SK-N-SH (cell line): Measurements from ENCODE around the gene PPTC7. TPM values are rescaled to one million over a fixed set of nuclear protein-coding genes. Genes with fewer than 3 reads are reported as not detected.

ENCODE experiments used
- CTCF ChIA-PET: fragments of 300-600, 350-600 bp; formaldehyde crosslinking; extraction: SDS; loops from one replicate; lab custom pipeline; 2021; lab: Yijun Ruan, JAX
- POLR2A ChIA-PET: fragments of 350-600 bp; sonication (Branson Sonifier 250); formaldehyde crosslinking; extraction: SDS; loops from one replicate; lab custom pipeline; 2020; ENCODE audit warnings: antibody characterized with exemption, inconsistent platforms; lab: Yijun Ruan, JAX
- DNase-seq: peaks from one replicate; pipeline ENCODE4 v3.0.0; 2012
- H2AFZ ChIP-seq: fragments of 200-600 bp; sonication (generic); 2 replicates; pipeline ENCODE4 v1.8.1; 2016; ENCODE audit warnings: antibody characterized with exemption, mild to moderate bottlenecking, low read depth
- H3F3A ChIP-seq: fragments of 200-600 bp; sonication (generic); replicated peaks from 2 replicates; pipeline ENCODE3; 2016; ENCODE audit warnings: antibody characterized with exemption, mild to moderate bottlenecking; ENCODE audit not compliant: insufficient read depth
- H3K27ac ChIP-seq, 2 experiments: fragments of 200-500 bp in 1 of 2; fragments of 200-600 bp in 1 of 2; sonication (Bioruptor generic) in 1 of 2; sonication (generic), shearing (Covaris generic) in 1 of 2; 2 replicates each; pipeline versions ENCODE4 v1.5.1 to v1.6.1; 2014 to 2016; ENCODE audit warnings: low read depth in 2 of 2, inconsistent platforms in 1 of 2, low read length in 1 of 2, mild to moderate bottlenecking in 1 of 2, mixed read lengths in 1 of 2
- H3K27me3 ChIP-seq: fragments of 200-600 bp; sonication (generic), shearing (Covaris generic); 2 replicates; pipeline ENCODE4 v1.6.1; 2016; ENCODE audit warnings: mixed run types; ENCODE audit not compliant: insufficient read depth
- H3K36me3 ChIP-seq, 2 experiments: fragments of 200-500 bp in 1 of 2; fragments of 200-600 bp in 1 of 2; sonication (Bioruptor generic) in 1 of 2; sonication (generic) in 1 of 2; replicated peaks in 1 of 2; 2 replicates each; pipeline versions ENCODE3 to v1.5.1; 2014 to 2016; ENCODE audit warnings: low read length in 1 of 2, mild to moderate bottlenecking in 1 of 2; ENCODE audit not compliant: insufficient read depth in 2 of 2, control insufficient read depth in 1 of 2
- H3K4me1 ChIP-seq, 2 experiments: fragments of 200-500 bp in 1 of 2; fragments of 200-600 bp in 1 of 2; sonication (Bioruptor generic) in 1 of 2; sonication (generic), shearing (Covaris generic) in 1 of 2; 2 replicates each; pipeline versions ENCODE4 v1.5.1 to v1.6.1; 2014 to 2016; ENCODE audit warnings: low read depth in 1 of 2, low read length in 1 of 2, mixed run types in 1 of 2; ENCODE audit not compliant: insufficient read depth in 2 of 2, control insufficient read depth in 1 of 2
- H3K4me2 ChIP-seq: fragments of 200-600 bp; sonication (generic), shearing (Covaris generic); 2 replicates; pipeline ENCODE4 v1.6.1; 2017; ENCODE audit warnings: mixed run types
- H3K4me3 ChIP-seq, 2 experiments: fragments of 200-500 bp in 1 of 2; fragments of 200-600 bp in 1 of 2; sonication (Bioruptor generic) in 1 of 2; sonication (generic), shearing (Covaris generic) in 1 of 2; 2 replicates each; pipeline versions ENCODE4 v1.5.1 to v1.8.1; 2014 to 2016; ENCODE audit warnings: low read depth in 2 of 2, inconsistent platforms in 1 of 2, low read length in 1 of 2, mild to moderate bottlenecking in 1 of 2, mixed read lengths in 1 of 2, moderate library complexity in 1 of 2
- H3K79me2 ChIP-seq: fragments of 200-600 bp; sonication (generic); 2 replicates; pipeline ENCODE4 v1.8.1; 2017; ENCODE audit warnings: mild to moderate bottlenecking; ENCODE audit not compliant: insufficient read depth
- H3K9ac ChIP-seq: fragments of 200-600 bp; sonication (generic); 2 replicates; pipeline ENCODE4 v1.6.1; 2017; ENCODE audit warnings: mixed run types
- H3K9me2 ChIP-seq: fragments of 200-600 bp; sonication (generic); 2 replicates; pipeline ENCODE4 v1.6.1; 2017; ENCODE audit warnings: mixed run types
- H3K9me3 ChIP-seq: fragments of 200-600 bp; sonication (generic); 2 replicates; pipeline ENCODE4 v1.6.1; 2017; ENCODE audit warnings: mixed run types, mild to moderate bottlenecking, moderate library complexity
- H4K20me1 ChIP-seq: fragments of 200-600 bp; sonication (generic); 2 replicates; pipeline ENCODE4 v1.6.1; 2017; ENCODE audit warnings: mild to moderate bottlenecking, mixed run types; ENCODE audit not compliant: insufficient read depth
- CHD2 ChIP-seq: fragments of 150-350 bp; IDR thresholded peaks from 2 replicates; pipeline ENCODE4 v1.6.1; 2018; ENCODE audit warnings: low read length; ENCODE audit not compliant: partially characterized antibody
- ELF1 ChIP-seq: IDR thresholded peaks from 2 replicates; pipeline ENCODE4 v1.4.0; 2012
- FOXM1 ChIP-seq: IDR thresholded peaks from 2 replicates; pipeline ENCODE4 v1.4.0; 2012; ENCODE audit warnings: low read depth, mild to moderate bottlenecking
- GABPA ChIP-seq: IDR thresholded peaks from 2 replicates; pipeline ENCODE4 v1.4.0; 2012; ENCODE audit warnings: low read depth, mild to moderate bottlenecking
- JUND ChIP-seq: IDR thresholded peaks from 2 replicates; pipeline ENCODE4 v1.4.0; 2012
- MEF2A ChIP-seq: IDR thresholded peaks from 2 replicates; pipeline ENCODE4 v1.4.0; 2012; ENCODE audit warnings: low read depth, borderline replicate concordance
- MXI1 ChIP-seq: IDR thresholded peaks from 2 replicates; pipeline ENCODE4 v1.6.1; 2012; ENCODE audit warnings: mild to moderate bottlenecking, low read depth, low read length, improper control_type of control experiment
- NFIC ChIP-seq: IDR thresholded peaks from 2 replicates; pipeline ENCODE4 v1.4.0; 2012; ENCODE audit warnings: borderline replicate concordance
- PBX3 ChIP-seq: IDR thresholded peaks from 2 replicates; pipeline ENCODE4; 2012
- POLR2AphosphoS5 ChIP-seq: IDR thresholded peaks from 2 replicates; pipeline ENCODE4 v1.6.1; 2012; ENCODE audit warnings: low read depth, low read length
- RAD21 ChIP-seq: IDR thresholded peaks from 2 replicates; pipeline ENCODE4 v1.6.1; 2012; ENCODE audit warnings: mild to moderate bottlenecking, low read length
- RCOR1 ChIP-seq: fragments of 150-350 bp; IDR thresholded peaks from 2 replicates; pipeline ENCODE4 v1.6.1; 2017; ENCODE audit warnings: antibody characterized with exemption, low read length
- REST ChIP-seq: IDR thresholded peaks from 2 replicates; pipeline ENCODE4 v1.6.1; 2012; ENCODE audit warnings: mild to moderate bottlenecking, low read depth, low read length, moderate library complexity
- RXRA ChIP-seq: IDR thresholded peaks from 2 replicates; pipeline ENCODE4 v1.4.0; 2012; ENCODE audit warnings: low read depth, mild to moderate bottlenecking, borderline replicate concordance
- TCF12 ChIP-seq: IDR thresholded peaks from 2 replicates; pipeline ENCODE4 v1.4.0; 2012
- TEAD4 ChIP-seq: IDR thresholded peaks from 2 replicates; pipeline ENCODE4 v1.4.0; 2012; ENCODE audit warnings: mild to moderate bottlenecking, borderline replicate concordance; ENCODE audit not compliant: insufficient read depth
- USF1 ChIP-seq: IDR thresholded peaks from 2 replicates; pipeline ENCODE4 v1.4.0; 2012; ENCODE audit warnings: low read depth, borderline replicate concordance
- WGBS: methylation state at CpG from one replicate; pipeline ENCODE4 v1.1.6; 2017; ENCODE audit warnings: low lambda C conversion rate; 5-methylcytosine and 5-hydroxymethylcytosine counted together
- polyA plus RNA-seq, 3 experiments: library from polyadenylated mRNA; depleted of rRNA; stranded (reverse); fragments of >200 nt; gene quantifications; 2 replicates each; pipeline ENCODE4 v1.2.3, GENCODE V29; 2012

The PPTC7 gene
- polyA plus RNA-seq, 1 of the 3 experiments (the other 2 are of a cell fraction) = 9.6 TPM

- H3K9me3 ChIP-seq = no peaks in the 10 kb centered on the region
- ChIA-PET CTCF (interaction anchor here (1.2 to 1.5 kb wide), 2 partner anchors 36 to 97 kb away, joined by 4 to 5 read pairs; partner anchors contain the start of gene FAM216A), POLR2A (no interaction called here)
- peaks cover 15% of the 10 kb centered on the region for H3K79me2 ChIP-seq
- H4K20me1 ChIP-seq = peaks cover 4% of the 10 kb centered on the region; the same call in 1 of the 2 replicates
- H3K4me1 ChIP-seq = peaks cover 7% of the 10 kb centered on the region in 2 experiments; a peak in 3 of 4 replicates
- H3K4me2 ChIP-seq = no peak overlapping the region
- H3K9ac ChIP-seq = no peak overlapping the region
- no peaks in the 10 kb centered on the region for H3K36me3 ChIP-seq
- H3K27me3 ChIP-seq = no peaks in the 10 kb centered on the region
- peaks cover 10% of the 10 kb centered on the region for H3F3A ChIP-seq
- DNase-seq = no peak
- TF ChIP-seq POLR2AphosphoS5 = no peak
- TF ChIP-seq MEF2A = no peak
- no peak for TF ChIP-seq FOXM1
- TF ChIP-seq JUND = no peak
- no peak for TF ChIP-seq NFIC
- TF ChIP-seq USF1 = no peak
- TF ChIP-seq PBX3 = no peak
- no peak for TF ChIP-seq TCF12
- TF ChIP-seq ELF1 = no peak
- no peak for TF ChIP-seq CHD2
- TF ChIP-seq RAD21 = no peak
- TF ChIP-seq REST = no peak
- no peak for TF ChIP-seq RXRA
- TF ChIP-seq RCOR1 = no peak
- TF ChIP-seq TEAD4 = no peak
- no peak for TF ChIP-seq GABPA
- TF ChIP-seq MXI1 = no peak
- no peak overlapping the region for H2AFZ ChIP-seq
- H3K9me2 ChIP-seq = no peaks in the 10 kb centered on the region
- no peak overlapping the region for H3K27ac ChIP-seq
- H3K4me3 ChIP-seq = no peak overlapping the region
- 69% methylated on average over 3 of the region's 3 CpGs for WGBS
These were observed 77.8 kb downstream of the PPTC7 start for GRCh38 chr12:110505332-110505731.
